ENCODE results near the gene KIF5B. TPM values are rescaled to one million over a fixed set of nuclear protein-coding genes. Genes with fewer than 3 reads are reported as not detected.

The KIF5B gene
- total RNA-seq, 4 donors from 2014 or later, result 170 to 345 (median 288) TPM

DNA sequence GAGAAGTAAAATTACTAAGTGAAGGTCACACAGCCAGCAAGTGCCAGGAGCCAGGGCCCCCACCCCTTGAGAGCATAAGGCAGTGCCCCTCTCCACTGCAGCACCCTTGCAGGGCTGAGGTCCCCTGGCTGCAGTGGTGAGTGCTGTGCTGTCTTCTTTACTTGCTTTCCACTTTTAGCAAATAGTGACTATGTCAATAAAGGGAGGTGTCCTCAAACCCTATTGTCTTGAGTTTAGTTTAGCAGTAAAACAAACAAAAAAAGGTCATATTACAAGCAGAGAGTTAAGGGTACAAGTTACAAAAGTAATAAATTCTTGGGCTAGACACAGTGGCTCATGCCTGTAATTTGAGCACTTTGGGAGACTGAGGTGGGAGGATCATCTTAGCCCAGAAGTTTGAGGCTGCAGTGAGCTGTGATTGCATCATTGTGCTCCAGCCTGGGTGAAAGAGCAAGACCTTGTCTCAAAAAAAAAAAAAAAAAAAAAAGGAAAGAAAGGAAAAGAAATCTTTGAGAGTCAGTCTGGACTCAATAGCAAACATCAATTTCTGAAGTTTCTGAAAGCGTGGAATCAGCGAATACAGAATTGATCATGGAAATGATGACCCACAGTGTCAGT, 39.0 kb upstream of the KIF5B start:
- Histone ChIP-seq H3K27me3 (no peaks in the 10 kb centered on the region), H3K4me1 (no peaks in the 10 kb centered on the region), H3K27ac (no peak overlapping the region), H3K9me3 (no peaks in the 10 kb centered on the region), H3K4me3 (no peak overlapping the region), H3K36me3 (no peaks in the 10 kb centered on the region)
- ATAC-seq, result no peak
- 96 to 100% methylated on average over 1 to 2 of the region's 2 CpGs for WGBS, 2 donors (ENCODE audit: low coverage in 1 of 2)
- TF ChIP-seq POLR2A (IDR thresholded peaks at IDR 0.05) (no peak), EP300 (IDR thresholded peaks at IDR 0.05) (no peak), POLR2AphosphoS5 (IDR thresholded peaks at IDR 0.05) (no peak)
- TF ChIP-seq, protein P1, sequence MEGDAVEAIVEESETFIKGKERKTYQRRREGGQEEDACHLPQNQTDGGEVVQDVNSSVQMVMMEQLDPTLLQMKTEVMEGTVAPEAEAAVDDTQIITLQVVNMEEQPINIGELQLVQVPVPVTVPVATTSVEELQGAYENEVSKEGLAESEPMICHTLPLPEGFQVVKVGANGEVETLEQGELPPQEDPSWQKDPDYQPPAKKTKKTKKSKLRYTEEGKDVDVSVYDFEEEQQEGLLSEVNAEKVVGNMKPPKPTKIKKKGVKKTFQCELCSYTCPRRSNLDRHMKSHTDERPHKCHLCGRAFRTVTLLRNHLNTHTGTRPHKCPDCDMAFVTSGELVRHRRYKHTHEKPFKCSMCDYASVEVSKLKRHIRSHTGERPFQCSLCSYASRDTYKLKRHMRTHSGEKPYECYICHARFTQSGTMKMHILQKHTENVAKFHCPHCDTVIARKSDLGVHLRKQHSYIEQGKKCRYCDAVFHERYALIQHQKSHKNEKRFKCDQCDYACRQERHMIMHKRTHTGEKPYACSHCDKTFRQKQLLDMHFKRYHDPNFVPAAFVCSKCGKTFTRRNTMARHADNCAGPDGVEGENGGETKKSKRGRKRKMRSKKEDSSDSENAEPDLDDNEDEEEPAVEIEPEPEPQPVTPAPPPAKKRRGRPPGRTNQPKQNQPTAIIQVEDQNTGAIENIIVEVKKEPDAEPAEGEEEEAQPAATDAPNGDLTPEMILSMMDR (IDR thresholded peaks at IDR 0.05), result no peak

DNA sequence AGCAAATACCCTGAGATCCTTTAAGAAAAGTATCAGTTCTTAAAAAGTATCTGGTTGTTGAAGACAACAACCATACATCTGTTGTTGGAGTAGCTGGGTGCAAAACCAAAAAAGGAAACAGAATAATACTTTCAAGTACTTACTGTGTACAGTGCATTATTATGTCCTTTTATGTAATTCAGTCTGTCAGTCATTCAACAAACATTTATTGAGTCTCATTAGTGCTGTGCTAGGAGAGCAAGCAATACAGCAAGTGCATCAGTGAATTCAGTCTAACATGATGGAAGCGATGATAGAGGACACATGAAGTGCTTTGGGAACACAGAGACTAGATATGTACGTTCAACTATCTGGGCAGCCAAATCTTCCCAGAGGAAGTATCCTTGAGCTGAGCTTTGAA, 37.4 kb upstream of the KIF5B start:
- Histone ChIP-seq H3K27me3 (no peaks in the 10 kb centered on the region), H3K36me3 (no peaks in the 10 kb centered on the region), H3K4me3 (no peak overlapping the region), H3K27ac (no peak overlapping the region), H3K4me1 (no peaks in the 10 kb centered on the region), H3K9me3 (no peaks in the 10 kb centered on the region)
- WGBS, 2 donors (ENCODE audit: low coverage in 1 of 2), result 91 to 100% methylated on average over 2 of the region's 2 CpGs
- ATAC-seq, result no peak
- TF ChIP-seq POLR2AphosphoS5 (IDR thresholded peaks at IDR 0.05), result no peak
- TF ChIP-seq POLR2A (IDR thresholded peaks at IDR 0.05), result no peak
- no peak for TF ChIP-seq EP300 (IDR thresholded peaks at IDR 0.05)
- TF ChIP-seq, protein P1 (IDR thresholded peaks at IDR 0.05), result no peak

DNA sequence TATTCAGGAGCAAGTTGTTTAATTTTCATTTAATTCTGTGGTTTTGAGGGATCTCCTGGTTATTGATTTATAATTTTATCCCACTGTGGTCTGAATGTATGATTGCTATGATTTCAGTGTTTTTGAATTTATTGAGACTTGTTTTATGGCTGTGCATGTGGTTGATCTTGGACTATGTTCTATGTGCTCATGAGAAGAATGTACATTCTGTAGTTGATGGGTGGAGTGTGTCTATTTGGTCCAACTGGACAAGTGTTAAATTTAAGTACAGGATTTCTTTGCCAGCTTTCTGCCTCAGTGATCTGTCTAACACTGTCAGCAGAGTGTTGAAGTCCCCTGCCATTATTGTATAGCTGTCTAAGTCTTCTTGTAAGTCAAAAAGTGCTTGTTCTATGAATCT, 34.8 kb upstream of the KIF5B start:
- ATAC-seq, result no peak
- H3K4me1 ChIP-seq, result no peaks in the 10 kb centered on the region
- no peaks in the 10 kb centered on the region for H3K27me3 ChIP-seq
- no peak overlapping the region for H3K4me3 ChIP-seq
- H3K9me3 ChIP-seq, result no peaks in the 10 kb centered on the region
- TF ChIP-seq EP300 (IDR thresholded peaks at IDR 0.05), result no peak
- no peak for TF ChIP-seq POLR2AphosphoS5 (IDR thresholded peaks at IDR 0.05)
- no peak for TF ChIP-seq POLR2A (IDR thresholded peaks at IDR 0.05)
- TF ChIP-seq, protein P1 (IDR thresholded peaks at IDR 0.05), result no peak
- no peaks in the 10 kb centered on the region for H3K36me3 ChIP-seq
- no peak overlapping the region for H3K27ac ChIP-seq

- Histone ChIP-seq H3K27me3 (no peaks in the 10 kb centered on the region), H3K27ac (no peak overlapping the region), H3K9me3 (no peaks in the 10 kb centered on the region), H3K36me3 (no peaks in the 10 kb centered on the region), H3K4me1 (no peaks in the 10 kb centered on the region), H3K4me3 (no peak overlapping the region)
- no peak for ATAC-seq
- WGBS, 2 donors (ENCODE audit: low coverage in 1 of 2), result 22 to 36% methylated on average over 3 to 5 of the region's 6 CpGs
- TF ChIP-seq, protein P1 (IDR thresholded peaks at IDR 0.05), result no peak
- no peak for TF ChIP-seq POLR2A (IDR thresholded peaks at IDR 0.05)
- TF ChIP-seq EP300 (IDR thresholded peaks at IDR 0.05), result no peak
- no peak for TF ChIP-seq POLR2AphosphoS5 (IDR thresholded peaks at IDR 0.05)
Observed at GRCh38 chr10:32084185-32084851, 28.1 kb upstream of the KIF5B start.

DNA sequence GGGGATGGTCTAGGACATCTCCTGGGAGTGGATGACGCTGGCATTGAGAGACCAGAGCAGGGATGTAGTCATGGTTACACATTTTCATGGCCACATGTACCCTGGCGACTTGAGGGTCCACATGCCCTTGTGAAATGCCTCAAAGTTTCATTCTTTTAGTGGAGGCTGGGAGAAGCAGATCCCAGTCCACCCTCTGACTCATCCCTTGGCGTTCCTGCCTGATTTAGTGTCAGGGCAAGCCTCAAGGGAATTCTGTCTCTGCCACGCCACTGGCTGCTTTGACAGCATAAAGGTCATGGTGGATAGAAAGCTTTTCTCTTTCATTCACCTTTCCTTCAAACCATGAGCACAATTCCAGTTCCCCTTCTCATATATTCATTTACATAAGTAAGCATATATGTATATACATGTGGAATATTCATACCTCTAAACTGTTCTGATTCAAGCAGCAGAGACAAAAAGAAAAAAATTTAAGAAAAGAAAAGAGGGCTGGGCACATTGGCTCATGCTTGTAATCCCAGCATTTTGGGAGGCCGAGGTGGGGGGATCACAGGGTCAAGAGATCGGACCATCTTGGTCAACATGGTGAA, 21.8 kb upstream of the KIF5B start:
- Histone ChIP-seq H3K36me3 (no peaks in the 10 kb centered on the region), H3K27me3 (no peaks in the 10 kb centered on the region), H3K4me3 (no peak overlapping the region), H3K4me1 (peaks cover 0 to 11% (median 4%) of the 10 kb centered on the region in 3 donors), H3K9me3 (no peaks in the 10 kb centered on the region), H3K27ac (no peak overlapping the region)
- WGBS, 2 donors (ENCODE audit: low coverage in 1 of 2), result 40 to 41% methylated on average over 5 of the region's 6 CpGs
- peak; percentile 55 for ATAC-seq
- no peak for TF ChIP-seq EP300 (IDR thresholded peaks at IDR 0.05)
- no peak for TF ChIP-seq POLR2AphosphoS5 (IDR thresholded peaks at IDR 0.05)
- TF ChIP-seq, protein P1 (IDR thresholded peaks at IDR 0.05), result no peak
- TF ChIP-seq POLR2A (IDR thresholded peaks at IDR 0.05), result no peak
